Upper lobe of right lung (tissue), 1 donor: Measurements from ENCODE around the gene CCNY. TPM values are rescaled to one million over a fixed set of nuclear protein-coding genes. Genes with fewer than 3 reads are reported as not detected.
"Not testable (repeated sequence)": the region's sequence is repeated elsewhere in the genome, so short reads cannot be mapped to it uniquely, and the experiment has no call there.

Experiments
- ATAC-seq: fragments of 200-7000 bp; cut with Tn5 transposase; one replicate; pipeline ENCODE4 v1.9.1; 2020; ENCODE audit warnings: mild to moderate bottlenecking, moderate library complexity
- DNase-seq: peaks from one replicate; pipeline ENCODE4 v3.0.0-alpha.2; 2020
- H3K27ac ChIP-seq: fragments of 200-600 bp; one replicate; pipeline ENCODE4 v1.8.0; 2022
- H3K27me3 ChIP-seq: fragments of 200-600 bp; one replicate; pipeline ENCODE4 v1.8.0; 2022; ENCODE audit warnings: mild to moderate bottlenecking
- H3K36me3 ChIP-seq: fragments of 200-600 bp; one replicate; pipeline ENCODE4 v1.8.0; 2022
- H3K4me1 ChIP-seq: fragments of 200-600 bp; one replicate; pipeline ENCODE4 v1.8.0; 2022
- H3K4me3 ChIP-seq: fragments of 200-600 bp; one replicate; pipeline ENCODE4 v1.8.0; 2022; ENCODE audit warnings: mild to moderate bottlenecking
- H3K9me3 ChIP-seq: fragments of 200-600 bp; one replicate; pipeline ENCODE4 v1.8.0; 2022
- CTCF ChIP-seq: fragments of 200-600 bp; IDR thresholded peaks from one replicate; pipeline ENCODE4 v1.8.0; 2022; ENCODE audit warnings: antibody characterized with exemption
- intact Hi-C: fragments of 100-400 bp; cut with DNase I; formaldehyde crosslinking; loops from one replicate; pipeline ENCODE4 v1.11.0; 2022
- total RNA-seq: library from RNA; stranded (reverse); fragmentation: NEBNext Ultra II Directional; extraction: Animal tissue kit (Norgen Biotek cat#: 25700); gene quantifications from one replicate; pipeline ENCODE4 v1.2.1, GENCODE V29; 2021
- donor health status: DM: no; HTN: yes; CAD: no; lungs with severe emphysema.

Gene CCNY
- total RNA-seq, 1 donor from 2014 or later = 85.4 TPM

DNA sequence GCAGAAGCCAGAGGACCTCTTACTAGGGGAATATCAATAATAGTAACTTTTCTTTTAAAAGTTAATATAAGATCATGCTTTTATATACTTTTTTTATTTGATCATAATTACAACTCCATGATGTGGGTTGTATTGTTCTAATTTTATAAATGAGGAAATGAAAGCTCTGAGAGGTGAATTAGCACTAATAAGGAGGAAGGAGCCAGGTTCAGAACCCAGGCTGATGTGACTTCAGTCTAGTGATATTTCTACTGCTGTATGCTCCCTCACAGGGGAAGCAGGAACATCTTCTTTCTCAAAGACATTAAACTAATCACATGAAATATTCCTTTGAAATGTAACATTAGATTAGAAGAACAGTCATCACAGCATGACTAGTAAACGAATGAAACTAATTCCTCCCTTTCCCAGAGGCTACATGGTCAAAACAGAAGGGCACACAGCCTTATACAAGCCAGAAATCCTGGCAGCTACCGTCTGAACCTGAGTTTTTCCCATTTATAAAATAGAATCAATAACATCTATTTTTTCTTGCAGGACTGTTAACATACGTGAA, 187.4 kb downstream of the CCNY start:
- ATAC-seq (no peak), DNase-seq (no peak)
- Histone ChIP-seq H3K36me3 (no peaks in the 10 kb centered on the region), H3K4me3 (no peak overlapping the region), H3K4me1 (no peaks in the 10 kb centered on the region), H3K9me3 (no peaks in the 10 kb centered on the region), H3K27me3 (no peaks in the 10 kb centered on the region), H3K27ac (no peak overlapping the region)
- TF ChIP-seq CTCF = no peak
- intact Hi-C loops = no loop called here

- Histone ChIP-seq H3K4me1 (no peaks in the 10 kb centered on the region), H3K27ac (no peak overlapping the region), H3K36me3 (peaks cover 18% of the 10 kb centered on the region), H3K9me3 (no peaks in the 10 kb centered on the region), H3K4me3 (no peak overlapping the region), H3K27me3 (no peaks in the 10 kb centered on the region)
- no peak for TF ChIP-seq CTCF
- DNase-seq (no peak), ATAC-seq (no peak)
- intact Hi-C loops = no loop called here
Measured at GRCh38 chr10:35526746-35527145, 190.4 kb downstream of the CCNY start.

DNA sequence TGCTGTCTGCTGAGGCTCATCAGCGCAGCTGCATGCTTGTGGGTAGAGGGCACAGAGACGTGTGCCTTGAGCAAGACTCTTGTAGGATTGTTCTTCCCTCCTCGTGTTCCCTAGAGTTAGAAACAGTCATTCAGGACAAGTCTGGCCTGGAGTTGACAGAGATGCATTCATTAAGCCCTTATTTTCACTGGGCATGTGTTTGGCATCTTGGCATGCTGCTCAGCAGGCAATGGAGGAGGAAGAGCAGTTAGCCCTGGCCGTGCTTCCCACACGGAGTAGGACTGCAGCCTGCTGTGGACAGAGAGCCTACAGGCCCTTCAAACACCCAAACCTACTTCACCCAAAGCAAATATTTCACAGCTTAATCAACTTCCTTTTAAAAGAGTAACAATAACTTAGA, 195.8 kb downstream of the CCNY start:
- H3K4me3 ChIP-seq = no peak overlapping the region
- no peaks in the 10 kb centered on the region for H3K4me1 ChIP-seq
- TF ChIP-seq CTCF = no peak
- no peak for DNase-seq
- intact Hi-C loops = no loop called here
- H3K9me3 ChIP-seq = no peaks in the 10 kb centered on the region
- ATAC-seq = no peak
- peaks cover 47% of the 10 kb centered on the region for H3K36me3 ChIP-seq
- H3K27me3 ChIP-seq = no peaks in the 10 kb centered on the region
- H3K27ac ChIP-seq = no peak overlapping the region

DNA sequence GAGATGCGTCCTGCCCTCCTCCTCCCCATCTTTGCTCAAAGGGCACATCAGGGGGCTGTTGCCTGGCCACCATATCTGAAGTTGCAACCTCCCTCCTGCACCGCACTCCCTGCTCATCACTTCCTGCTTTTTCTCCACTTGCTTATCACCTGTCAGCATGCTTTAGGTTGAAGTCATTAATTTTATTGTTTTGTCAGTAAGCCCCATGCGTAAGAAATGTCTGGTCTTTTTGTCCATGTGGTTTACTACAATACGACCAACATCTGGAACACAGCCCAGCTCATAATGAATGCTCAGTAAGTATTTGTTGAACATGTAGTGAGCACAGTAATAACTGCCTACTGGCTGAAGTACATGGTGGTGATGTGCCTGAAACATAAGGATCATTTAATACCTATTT, 197.3 kb downstream of the CCNY start:
- Histone ChIP-seq H3K4me1 (no peaks in the 10 kb centered on the region), H3K36me3 (peaks cover 47% of the 10 kb centered on the region), H3K9me3 (no peaks in the 10 kb centered on the region), H3K27me3 (no peaks in the 10 kb centered on the region), H3K27ac (no peak overlapping the region), H3K4me3 (no peak overlapping the region)
- intact Hi-C loops = no loop called here
- no peak for TF ChIP-seq CTCF
- ATAC-seq (no peak), DNase-seq (no peak)

DNA sequence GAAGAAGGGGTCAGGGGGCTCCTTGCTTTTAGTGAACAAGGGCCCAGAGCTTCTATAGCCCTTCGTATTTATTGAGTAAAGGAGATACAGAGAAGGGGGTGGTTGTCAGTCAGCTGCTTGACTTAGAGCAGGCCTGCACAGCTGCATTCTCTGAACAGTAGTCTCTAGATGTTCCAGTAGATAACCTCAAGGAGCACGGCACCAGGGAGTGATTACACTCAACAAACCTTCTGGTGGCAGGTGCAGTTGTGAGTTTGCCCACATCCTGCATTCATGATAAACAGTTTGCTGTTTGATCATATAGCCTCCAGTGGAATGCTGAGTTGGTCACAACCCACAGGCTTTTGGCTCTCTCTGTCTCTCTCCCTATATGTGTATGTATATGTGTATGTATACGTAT, 198.8 kb downstream of the CCNY start:
- H3K9me3 ChIP-seq = no peaks in the 10 kb centered on the region
- H3K27ac ChIP-seq = no peak overlapping the region
- no peaks in the 10 kb centered on the region for H3K4me1 ChIP-seq
- no peak for ATAC-seq
- no peak for TF ChIP-seq CTCF
- H3K27me3 ChIP-seq = no peaks in the 10 kb centered on the region
- no peak overlapping the region for H3K4me3 ChIP-seq
- DNase-seq = no peak
- intact Hi-C loops = no loop called here
- H3K36me3 ChIP-seq = peaks cover 45% of the 10 kb centered on the region

DNA sequence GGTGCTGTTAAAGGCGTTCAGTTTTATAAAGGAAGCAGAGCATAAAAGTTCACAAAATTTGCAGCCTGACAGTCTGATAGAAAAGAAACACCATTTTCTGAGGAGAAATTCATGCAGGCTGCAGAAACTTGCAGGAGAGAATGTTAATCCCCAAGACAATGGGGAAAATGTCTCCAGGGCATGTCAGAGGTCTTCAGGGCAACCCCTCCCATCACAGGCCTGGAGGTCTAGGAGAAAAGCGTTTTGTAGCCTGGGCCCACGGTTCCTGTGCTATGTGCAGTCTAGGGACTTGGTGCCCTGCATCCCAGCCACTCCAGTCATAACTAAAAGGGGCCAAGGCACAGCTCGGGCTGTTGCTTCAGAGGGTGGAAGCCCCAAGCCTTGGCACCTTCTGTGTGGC, 200.5 kb downstream of the CCNY start:
- H3K27ac ChIP-seq = no peak overlapping the region
- intact Hi-C loops = no loop called here
- H3K4me1 ChIP-seq = no peaks in the 10 kb centered on the region
- H3K27me3 ChIP-seq = no peaks in the 10 kb centered on the region
- ATAC-seq = no peak
- DNase-seq = no peak
- H3K9me3 ChIP-seq = no peaks in the 10 kb centered on the region
- no peak overlapping the region for H3K4me3 ChIP-seq
- peaks cover 29% of the 10 kb centered on the region for H3K36me3 ChIP-seq
- TF ChIP-seq CTCF = no peak

- H3K9me3 ChIP-seq, H3K4me3 ChIP-seq, H3K4me1 ChIP-seq, ATAC-seq, H3K27ac ChIP-seq, H3K27me3 ChIP-seq, intact Hi-C loops, DNase-seq: not testable (repeated sequence)
- H3K36me3 ChIP-seq = peaks cover 17% of the 10 kb centered on the region
Measured at GRCh38 chr10:35537925-35538324, 201.6 kb downstream of the CCNY start.
